Upper lobe of left lung (tissue), 4 donors: Measurements from ENCODE around the gene TMEM209.

Experiments
- POLR2A ChIP-seq, 4 donors: fragments of 450-650 bp; IDR thresholded peaks; one replicate each; pipeline ENCODE4 v1.5.1; 2016 to 2017; ENCODE audit warnings: antibody characterized with exemption in 4 of 4, mild to moderate bottlenecking in 2 of 4
- POLR2AphosphoS5 ChIP-seq, 2 donors: sonication (generic); formaldehyde crosslinking; IDR thresholded peaks; one replicate each; pipeline ENCODE4 v1.5.1; 2017; ENCODE audit warnings: antibody characterized with exemption in 2 of 2
- TF ChIP-seq, protein P1 (sequence below), 6 experiments: fragments of 450-650 bp in 4 of 6; fragments of 200-600 bp in 2 of 6; sonication (generic) in 2 of 6; IDR thresholded peaks; one replicate each; pipeline ENCODE4 v1.5.1; 2016 to 2019; ENCODE audit warnings: antibody characterized with exemption in 6 of 6

DNA sequence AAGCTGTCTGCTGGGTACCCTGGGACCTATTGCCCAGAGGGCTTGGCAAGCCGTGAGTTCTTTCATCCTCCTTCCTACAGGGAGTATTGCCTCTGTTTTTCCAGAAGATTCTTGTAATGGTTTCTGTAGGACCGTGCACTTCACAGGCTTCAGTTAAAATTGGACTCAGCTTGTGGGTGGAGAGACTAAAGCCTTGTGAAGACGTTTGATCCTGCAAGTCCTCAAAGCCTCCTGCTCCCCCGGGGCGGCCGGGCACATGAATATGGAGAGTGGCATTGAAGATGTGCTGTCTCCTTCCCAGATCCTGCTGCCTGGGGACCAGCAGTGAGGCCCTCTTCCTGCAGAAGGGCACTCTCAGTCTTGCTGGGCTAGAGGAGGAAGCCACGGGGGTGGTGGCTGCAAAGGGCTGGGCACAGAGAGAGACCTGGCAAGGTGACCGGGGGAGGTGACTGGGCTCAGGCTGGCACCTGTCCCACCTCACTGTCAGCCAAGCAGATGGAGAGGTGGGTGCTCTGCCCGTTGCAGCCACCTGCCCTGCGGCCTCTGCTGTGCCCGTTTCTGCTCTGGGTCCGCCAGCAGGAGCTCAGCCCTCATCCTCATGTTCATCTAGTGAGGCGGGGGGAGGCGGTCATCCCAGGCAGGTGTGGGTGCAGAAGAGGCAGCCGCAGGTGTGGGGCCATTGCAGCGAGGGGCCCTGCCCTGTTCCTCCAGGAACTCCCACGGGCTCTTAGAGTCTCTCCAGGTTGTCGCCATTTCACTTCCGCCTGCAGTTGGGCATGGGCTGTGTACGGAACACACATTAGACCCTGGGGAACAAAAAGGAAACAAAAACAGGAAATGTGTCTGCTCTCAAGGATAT is 55.7 kb downstream of the TMEM209 start:
- TF ChIP-seq, protein P1, sequence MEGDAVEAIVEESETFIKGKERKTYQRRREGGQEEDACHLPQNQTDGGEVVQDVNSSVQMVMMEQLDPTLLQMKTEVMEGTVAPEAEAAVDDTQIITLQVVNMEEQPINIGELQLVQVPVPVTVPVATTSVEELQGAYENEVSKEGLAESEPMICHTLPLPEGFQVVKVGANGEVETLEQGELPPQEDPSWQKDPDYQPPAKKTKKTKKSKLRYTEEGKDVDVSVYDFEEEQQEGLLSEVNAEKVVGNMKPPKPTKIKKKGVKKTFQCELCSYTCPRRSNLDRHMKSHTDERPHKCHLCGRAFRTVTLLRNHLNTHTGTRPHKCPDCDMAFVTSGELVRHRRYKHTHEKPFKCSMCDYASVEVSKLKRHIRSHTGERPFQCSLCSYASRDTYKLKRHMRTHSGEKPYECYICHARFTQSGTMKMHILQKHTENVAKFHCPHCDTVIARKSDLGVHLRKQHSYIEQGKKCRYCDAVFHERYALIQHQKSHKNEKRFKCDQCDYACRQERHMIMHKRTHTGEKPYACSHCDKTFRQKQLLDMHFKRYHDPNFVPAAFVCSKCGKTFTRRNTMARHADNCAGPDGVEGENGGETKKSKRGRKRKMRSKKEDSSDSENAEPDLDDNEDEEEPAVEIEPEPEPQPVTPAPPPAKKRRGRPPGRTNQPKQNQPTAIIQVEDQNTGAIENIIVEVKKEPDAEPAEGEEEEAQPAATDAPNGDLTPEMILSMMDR (IDR thresholded peaks at IDR 0.05): no peak
- TF ChIP-seq POLR2AphosphoS5 (IDR thresholded peaks at IDR 0.05) (no peak), POLR2A (IDR thresholded peaks at IDR 0.05) (peak in 1 of 4 donors; percentile 35)
